Middle frontal gyrus (tissue), 1 donor: Measurements from ENCODE around the gene KCNC3.

Experiments used
- DNase-seq: peaks from one replicate; pipeline ENCODE4 v3.0.0-alpha.2; 2015; ENCODE audit warnings: low spot score; ENCODE audit errors: extremely low spot score

KCNC3 gene

DNA sequence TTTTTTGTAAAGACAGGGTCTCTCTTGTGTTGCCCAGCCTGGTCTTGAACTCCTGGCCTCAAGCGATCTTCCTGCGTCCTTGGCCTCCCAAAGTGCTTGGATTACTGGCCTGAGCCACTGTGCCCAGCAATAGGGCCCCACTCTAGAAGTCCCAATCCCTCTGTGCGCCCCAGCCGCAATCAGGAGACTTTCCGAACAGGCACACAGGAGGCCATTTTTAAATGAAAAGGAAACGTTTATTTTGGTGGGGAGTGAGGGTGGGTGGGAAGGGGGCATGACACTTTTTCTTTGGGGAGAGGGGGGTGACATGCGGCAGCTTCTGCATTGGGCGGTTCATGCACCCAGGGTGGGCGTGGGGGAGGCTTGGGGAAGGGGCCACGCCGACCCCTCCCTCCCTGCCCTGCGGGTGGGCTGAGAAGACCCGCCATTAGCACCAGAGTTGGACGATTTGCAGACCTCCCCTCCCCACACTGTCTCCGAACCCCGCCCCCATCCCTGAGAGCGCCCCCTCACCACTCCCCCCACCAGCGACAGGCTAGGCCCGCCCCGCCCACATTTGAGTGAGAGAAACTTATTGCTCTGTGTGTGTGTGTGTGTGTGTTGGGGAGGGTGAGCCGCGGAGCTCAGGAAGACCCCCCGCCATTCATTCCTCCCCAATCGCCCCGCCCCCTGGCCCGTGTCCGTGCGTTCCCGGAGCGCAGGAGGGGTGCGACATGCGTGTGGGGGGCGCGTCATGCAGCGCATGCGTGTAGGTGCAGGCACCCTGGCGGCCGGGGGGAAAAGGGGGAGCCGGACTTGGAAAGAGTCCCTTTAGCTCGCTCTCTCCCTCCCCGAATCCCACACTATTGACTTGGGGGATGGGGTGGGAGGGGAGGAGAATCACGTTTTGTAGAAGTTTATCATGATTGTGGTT, 17.2 kb downstream of the KCNC3 start:
- DNase-seq: no peak

GRCh38 chr19:50310759-50311465, 18.3 kb downstream of the KCNC3 start:
- DNase-seq: no peak

DNA sequence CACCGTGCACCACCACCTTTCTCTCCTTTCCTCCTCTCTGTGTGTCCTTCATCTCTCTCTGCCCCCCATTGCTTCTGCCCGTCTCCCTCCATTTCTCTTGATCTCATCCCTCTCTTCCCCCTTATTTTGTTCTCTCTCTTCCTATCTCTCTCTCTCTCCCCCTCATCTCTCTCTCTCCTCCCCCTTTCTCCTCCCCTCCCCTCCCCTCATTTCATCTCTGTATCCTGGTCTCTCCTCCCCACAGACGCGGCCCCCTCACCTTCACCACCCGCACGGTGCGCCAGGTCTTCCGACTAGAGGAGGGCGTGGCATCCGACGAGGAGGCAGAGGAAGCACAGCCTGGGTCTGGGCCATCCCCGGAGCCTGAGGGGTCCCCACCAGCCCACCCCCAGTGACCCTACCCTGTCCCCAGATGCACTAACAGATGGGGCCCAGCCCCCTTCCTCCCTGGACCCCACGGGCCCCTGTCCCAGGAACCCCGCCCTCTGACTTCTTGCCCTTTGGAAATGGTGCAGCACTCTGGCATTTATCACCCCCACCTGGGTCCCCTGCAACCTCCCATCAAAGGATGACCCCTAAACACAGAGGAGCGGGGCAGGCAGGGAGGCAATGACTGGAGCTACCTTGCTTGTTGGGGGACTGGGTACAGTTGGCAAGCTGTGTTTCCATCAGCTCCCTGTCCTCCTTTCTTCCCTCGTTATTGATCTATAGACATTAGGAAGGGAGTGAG, 19.6 kb downstream of the KCNC3 start:
- DNase-seq: no peak

GRCh38 chr19:50308991-50309390, 20.2 kb downstream of the KCNC3 start:
- DNase-seq: no peak

GRCh38 chr19:50303558-50303957, 25.6 kb downstream of the KCNC3 start:
- DNase-seq: no peak

GRCh38 chr19:50301607-50301971, 27.6 kb downstream of the KCNC3 start:
- no peak for DNase-seq

GRCh38 chr19:50300814-50301606, 28.2 kb downstream of the KCNC3 start:
- no peak for DNase-seq

DNA sequence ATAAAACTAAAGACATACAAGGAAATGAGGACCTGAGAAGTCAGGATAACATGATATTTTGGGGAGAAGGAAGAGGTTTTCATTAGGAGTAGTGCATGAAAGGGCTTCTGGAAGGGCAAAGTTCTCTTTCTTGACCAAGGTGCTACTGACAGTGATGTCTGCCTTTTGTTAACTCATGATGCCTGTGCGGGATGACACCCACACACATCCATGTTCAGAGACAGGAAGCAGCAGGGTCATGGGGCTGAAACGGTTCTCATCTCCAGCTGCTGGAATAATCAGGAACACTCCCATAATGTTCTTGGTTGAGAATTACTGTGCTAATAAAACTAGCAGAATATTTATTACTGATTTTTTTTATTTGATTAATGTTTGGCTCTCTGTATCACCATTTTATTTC, 29.1 kb downstream of the KCNC3 start:
- DNase-seq: no peak

DNA sequence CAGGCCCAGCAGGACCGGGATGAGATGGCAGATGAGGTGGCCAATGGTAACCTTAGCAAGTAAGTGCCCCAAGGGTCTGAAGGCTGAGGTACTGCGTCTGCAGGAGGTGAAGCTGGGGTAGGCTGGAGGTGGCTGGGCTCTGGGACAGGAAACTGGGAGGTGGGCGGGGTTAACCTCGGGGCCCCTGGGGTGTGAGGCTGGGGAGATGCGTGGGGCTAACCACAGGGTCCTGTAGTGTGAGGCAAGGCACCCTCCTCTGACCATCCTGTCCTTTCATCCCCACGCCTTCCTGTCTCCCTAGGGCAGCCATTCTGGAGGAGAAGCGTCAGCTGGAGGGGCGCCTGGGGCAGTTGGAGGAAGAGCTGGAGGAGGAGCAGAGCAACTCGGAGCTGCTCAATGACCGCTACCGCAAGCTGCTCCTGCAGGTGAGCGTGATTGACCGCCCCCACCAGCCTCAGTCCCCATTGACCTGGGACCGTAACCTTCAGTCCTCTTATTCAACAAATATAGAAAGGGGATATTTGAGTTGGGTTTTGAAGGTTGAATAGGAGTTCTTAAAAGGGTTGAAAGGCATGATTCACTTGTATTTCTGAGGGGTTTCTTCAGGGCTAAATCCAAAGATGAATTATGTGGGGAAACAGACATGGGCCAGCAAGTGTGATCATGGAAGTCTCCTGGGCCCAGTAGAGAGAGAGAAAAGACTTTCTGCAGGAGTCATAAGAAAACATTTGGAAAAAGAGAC, 35.7 kb downstream of the KCNC3 start:
- DNase-seq: no peak

GRCh38 chr19:50292216-50292827, 36.9 kb downstream of the KCNC3 start:
- DNase-seq: no peak

GRCh38 chr19:50290775-50291174, 38.4 kb downstream of the KCNC3 start:
- DNase-seq: no peak

- no peak for DNase-seq
These were observed 39.2 kb downstream of the KCNC3 start for GRCh38 chr19:50290011-50290410.

DNA sequence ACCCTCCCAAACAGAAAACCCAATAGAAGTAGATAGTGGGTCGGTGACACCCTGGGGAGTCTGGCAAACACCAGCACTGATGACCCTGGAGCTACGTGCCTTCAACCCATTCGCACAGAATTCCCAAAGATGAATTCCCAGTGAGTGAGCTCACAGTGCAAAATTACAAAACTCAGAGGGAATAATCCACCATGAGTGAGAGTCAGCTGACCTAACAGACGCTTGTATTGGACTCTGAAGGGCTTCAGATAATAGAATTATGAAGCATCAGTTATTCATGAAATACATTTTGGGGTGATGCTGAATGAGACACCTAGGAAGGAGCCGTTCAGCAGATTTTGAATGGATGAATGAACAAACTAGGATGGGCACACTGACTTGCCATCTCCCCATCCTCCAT, 40.2 kb downstream of the KCNC3 start:
- DNase-seq: no peak

DNA sequence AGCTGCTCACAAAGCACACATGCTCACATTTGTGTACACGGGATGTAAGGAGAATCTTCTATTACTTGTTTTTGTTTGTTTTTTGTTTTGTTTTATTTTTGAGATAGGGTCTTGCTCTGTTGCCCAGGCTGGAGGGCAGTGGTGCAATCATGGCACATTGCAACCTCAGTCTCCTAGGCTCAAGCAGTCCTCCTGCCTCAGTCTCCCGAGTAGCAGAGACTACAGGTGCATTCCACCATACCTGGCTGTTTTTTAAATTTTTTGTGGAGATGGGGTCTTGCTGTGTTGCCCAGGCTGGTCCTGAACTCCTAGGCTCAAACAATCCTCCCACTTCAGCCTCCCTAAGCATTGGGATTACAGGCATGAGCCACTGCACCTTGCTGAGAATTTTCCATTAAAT, 41.8 kb downstream of the KCNC3 start:
- DNase-seq: no peak

- DNase-seq: no peak
These were observed 42.7 kb downstream of the KCNC3 start for GRCh38 chr19:50286443-50286842.

GRCh38 chr19:50285833-50286232, 43.3 kb downstream of the KCNC3 start:
- DNase-seq: no peak

- DNase-seq: no peak
These were observed 47.7 kb downstream of the KCNC3 start for GRCh38 chr19:50281491-50281890.

DNA sequence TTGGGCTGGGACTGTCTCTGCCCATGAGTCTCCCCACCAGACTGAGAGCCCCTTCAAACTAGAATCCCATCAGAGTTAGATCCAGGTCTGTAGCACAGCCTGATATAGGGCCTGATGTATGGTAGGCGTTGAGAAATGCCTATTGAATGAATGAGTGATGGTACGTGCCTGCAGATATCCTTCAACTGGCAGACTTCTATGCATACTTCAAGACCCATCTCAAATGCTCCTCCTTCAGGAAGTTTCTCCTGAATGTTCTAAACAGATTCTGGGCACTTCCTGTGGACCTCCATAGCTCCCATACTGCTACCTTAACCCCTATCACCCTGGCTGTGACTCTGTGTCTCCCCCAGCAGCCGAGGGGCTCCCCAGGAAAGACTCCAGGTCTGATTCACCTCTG, 48.2 kb downstream of the KCNC3 start:
- DNase-seq: no peak

DNA sequence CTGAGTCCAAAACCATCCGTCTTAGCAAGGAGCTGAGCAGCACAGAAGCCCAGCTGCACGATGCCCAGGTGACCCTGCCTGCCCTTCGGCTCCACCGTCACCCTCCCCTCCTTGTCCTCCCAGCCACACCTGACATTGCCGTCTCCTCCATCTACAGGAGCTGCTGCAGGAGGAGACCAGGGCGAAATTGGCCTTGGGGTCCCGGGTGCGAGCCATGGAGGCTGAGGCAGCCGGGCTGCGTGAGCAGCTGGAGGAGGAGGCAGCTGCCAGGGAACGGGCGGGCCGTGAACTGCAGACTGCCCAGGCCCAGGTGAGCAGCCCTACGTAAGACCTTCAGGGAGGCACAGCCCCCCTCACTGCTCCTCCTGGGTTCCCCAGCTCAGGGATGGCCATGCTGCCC, 49.1 kb downstream of the KCNC3 start:
- no peak for DNase-seq

DNA sequence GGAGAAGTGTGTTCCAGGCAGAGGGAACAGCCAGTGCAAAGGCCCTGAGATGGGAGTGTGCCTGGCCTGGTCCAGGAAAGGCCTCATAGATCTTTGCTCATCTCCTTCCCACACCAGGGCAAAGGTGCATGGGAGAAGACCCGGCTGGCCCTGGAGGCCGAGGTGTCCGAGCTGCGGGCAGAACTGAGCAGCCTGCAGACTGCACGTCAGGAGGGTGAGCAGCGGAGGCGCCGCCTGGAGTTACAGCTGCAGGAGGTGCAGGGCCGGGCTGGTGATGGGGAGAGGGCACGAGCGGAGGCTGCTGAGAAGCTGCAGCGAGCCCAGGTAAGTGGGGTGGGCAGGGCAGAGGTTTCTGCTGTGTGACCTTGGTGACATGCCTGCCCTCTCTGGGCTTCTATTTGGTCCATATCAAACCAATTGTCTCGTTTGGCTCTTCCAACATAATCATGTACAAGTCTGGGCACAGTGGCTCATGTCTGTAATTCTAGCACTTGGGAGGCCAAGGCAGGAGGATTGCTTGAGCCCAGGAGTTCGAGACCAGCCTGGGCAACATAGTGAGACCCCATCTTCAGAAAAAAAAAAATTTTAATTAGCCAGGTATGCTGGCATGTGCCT, 51.1 kb downstream of the KCNC3 start:
- no peak for DNase-seq
